ENCODE data around the gene SLC19A2. TPM values are rescaled to one million over a fixed set of nuclear protein-coding genes. Genes with fewer than 3 reads are reported as not detected.
"Not testable (repeated sequence)": the region's sequence is repeated elsewhere in the genome, so short reads cannot be mapped to it uniquely, and the experiment has no call there.

Gene SLC19A2, protein sequence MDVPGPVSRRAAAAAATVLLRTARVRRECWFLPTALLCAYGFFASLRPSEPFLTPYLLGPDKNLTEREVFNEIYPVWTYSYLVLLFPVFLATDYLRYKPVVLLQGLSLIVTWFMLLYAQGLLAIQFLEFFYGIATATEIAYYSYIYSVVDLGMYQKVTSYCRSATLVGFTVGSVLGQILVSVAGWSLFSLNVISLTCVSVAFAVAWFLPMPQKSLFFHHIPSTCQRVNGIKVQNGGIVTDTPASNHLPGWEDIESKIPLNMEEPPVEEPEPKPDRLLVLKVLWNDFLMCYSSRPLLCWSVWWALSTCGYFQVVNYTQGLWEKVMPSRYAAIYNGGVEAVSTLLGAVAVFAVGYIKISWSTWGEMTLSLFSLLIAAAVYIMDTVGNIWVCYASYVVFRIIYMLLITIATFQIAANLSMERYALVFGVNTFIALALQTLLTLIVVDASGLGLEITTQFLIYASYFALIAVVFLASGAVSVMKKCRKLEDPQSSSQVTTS
- total RNA-seq = 4.1 TPM

DNA sequence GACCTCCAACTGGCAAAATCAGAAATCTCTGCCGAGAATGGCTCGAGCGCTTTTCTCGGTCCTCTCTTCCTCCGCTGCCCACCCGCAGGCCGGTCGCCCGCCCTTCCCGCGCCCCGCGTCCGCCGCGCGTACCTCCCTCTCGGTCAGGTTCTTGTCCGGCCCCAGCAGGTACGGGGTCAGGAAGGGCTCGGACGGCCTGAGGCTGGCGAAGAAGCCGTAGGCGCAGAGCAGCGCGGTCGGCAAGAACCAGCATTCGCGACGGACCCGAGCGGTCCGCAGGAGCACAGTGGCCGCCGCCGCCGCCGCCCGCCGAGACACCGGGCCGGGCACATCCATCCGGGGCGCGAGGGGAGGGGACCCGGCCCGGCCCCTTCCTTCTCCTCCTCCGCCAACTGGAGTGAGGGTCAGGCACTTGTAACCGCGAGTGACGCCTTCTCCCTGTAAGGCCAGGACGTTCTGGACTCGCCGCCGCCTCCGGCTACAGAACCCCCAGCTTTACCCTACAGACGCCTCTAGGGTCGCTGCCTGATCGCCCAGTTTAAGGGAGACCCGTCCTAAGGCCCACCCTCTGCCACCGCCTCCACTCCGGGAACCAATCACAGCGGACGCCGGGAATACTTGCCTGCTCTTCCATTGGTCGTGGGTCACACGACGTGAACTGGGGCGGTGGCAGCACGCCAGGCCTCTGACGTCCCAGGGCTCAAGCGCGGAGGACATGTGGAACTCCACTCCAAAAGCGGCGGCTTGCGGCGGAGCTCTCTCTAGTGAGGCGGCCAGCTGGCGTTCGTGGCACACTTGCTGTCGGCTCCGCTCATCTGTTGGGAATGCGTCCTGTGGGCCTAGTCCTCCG is at the start of gene SLC19A2:
TSS of gene SLC19A2 (minus strand) at position 514 of the 850 bp plus-strand sequence. CDS start at position 336, 178 bp downstream.
- ATAC-seq = peak; percentile 99

DNA sequence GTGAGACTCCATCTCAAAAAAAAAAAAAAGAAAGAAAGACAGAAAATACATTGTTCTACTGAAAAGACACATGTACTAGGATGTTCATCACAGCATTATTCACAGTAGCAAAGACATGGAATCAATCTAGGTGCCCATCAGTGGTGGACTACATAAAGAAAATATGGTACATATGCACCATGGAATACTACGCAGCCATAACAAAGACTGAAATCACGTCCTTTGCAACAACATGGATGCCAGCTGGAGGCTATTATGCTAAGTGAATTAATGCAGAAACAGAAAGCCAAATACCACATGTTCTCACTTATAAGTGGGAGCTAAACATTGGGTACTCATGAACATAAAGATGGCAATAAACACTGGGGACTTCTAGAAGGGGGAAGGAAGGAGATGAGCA is 48.9 kb upstream of the SLC19A2 start:
- no peak for ATAC-seq

DNA sequence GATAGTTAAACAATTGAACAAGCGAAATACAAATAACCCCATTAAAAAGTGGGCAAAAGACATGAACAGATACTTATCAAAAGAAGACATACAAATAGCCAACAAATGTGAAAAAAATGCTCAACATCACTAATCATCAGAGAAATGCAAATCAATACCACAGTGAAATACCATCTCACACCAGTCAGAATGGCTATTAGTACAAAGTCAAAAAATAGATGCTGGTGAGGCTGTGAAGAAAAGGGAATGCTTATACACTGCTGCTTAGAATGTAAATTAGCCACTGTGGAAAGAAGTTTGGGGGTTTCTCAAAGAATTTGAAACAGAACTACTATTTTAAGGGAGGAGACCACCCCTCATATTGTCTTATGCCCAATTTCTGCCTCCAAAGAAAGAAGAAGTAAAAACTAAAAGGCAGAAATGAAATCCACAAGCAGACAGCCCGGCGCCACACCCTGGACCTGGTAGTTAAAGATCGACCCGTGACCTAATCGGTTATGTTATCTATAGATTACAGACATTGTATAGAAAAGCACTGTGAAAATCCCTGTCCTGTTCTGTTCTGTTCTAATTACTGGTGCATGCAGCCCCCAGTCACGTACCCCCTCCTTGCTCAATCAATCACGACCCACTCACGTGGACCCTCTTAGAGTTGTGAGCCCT is 47.9 kb upstream of the SLC19A2 start:
- not testable (repeated sequence) for ATAC-seq

DNA sequence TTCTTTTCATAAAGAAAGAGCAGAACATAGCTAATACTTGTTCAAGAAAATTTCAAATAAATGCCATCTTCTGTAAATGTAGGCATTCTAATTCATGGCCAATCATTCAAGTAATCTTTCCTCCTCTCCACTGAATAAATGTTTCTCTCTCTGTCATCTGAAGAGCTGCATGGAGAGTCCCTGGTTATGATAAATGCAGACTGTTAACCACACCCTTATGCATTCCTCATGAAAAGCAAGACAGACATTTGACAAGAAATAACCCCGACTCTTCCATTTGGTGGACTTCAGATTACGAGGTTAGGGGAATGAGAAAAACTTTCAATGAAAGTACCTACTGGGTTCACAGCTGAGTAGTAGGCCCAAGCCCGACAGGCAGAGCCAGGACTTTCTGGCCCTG is 44.7 kb upstream of the SLC19A2 start:
- no peak for ATAC-seq

DNA sequence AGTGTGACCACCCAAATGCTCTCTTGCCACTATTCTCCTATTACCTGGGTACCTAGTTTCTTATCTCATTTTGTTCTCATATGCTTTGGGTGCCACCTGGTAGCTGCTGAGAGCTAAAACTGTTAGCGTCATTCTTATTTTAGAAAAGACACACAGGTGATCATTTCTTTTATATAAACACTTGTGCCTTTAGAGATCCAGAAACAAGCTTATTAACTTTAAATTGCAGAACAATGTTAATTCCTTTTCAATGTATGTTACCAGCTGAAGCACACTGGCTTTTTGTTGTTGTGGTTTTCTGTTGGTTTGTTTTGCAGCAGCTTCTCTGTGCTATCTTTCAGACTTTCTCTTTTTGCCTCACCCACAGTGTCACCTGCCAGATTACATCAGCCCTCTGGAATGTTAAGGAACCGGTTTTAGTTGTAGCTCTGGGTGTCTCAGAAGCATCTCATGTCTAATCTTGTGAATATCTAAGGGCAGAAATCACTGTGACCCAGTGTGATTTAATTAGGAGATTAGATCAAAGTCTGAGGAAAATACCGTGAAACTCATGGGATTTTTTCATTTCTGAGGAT is 43.4 kb upstream of the SLC19A2 start:
- peak; percentile 96 for ATAC-seq

DNA sequence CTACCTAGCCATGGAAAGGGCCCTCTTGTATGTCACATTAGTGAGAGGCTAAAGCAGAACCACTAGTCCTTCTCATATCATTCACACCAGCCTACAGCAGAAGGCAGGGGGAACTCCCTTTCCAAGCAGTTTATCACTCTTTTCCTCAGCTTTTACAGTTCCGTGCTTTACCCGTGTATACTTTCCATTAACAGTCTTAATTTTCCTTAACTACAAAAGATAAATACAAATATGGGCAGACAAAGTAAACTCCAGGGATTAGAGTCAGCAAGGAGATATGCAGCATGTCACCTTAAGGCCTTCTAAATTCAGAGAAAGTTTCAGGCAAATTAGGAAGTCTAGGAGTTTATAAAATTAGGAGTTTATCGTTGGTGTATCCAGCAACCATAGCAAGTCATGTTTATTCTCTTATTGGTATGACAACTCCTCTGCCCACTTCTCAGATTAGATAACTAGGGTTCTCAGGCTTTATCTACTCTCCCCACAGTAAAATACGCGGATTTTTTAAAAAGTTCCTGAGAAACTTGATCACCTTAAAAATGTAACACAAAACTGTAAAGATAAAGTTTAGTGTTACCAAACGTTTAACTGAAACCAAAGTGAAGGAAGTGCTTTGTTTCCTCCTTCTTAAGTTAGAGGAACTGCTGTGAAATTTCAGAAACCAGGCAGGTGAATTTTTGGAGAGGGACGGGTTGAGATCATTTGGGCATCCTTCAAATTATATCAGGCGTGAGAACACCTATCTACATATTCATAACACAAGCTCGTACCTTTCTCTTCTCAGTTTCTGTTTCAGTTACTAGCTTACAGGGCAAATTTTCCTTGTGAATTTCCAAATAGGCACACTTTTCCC is 42.7 kb upstream of the SLC19A2 start:
- ATAC-seq = no peak

DNA sequence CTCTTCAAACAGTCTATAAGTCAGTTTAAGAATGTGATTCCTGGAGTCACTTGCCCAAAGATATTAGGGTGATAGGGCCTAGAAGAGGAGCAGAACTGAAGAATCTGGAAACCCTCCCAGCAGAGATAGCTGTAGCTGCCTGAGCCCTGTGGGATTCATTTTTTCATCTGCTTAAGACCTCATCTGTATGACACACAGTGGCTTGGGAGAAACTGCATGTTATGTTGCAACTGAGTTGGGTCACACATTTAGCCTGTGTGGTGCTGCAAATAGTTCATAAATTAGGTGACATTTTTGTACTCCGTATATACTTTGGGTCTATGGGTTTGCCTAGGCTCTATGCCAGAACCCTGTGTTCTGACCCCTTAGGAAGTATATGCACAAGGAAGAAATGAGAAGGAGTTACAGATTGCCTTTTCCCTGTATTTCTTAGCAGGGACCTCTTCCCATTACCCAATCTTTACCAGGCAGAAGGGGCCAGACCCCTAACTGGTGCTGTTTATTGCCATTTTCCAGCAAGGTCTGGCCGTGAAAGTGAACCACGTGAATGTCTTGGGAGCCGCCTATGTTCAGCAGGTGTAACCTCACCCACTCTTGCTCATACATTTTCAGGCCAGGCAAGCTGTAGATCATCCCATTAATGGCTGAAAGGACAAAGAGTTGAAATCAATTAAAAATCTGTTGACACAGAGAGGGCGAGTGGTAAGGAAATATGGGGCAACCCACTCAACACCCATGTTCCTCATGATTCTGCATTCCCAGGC is 41.9 kb upstream of the SLC19A2 start:
- ATAC-seq = peak; percentile 78

DNA sequence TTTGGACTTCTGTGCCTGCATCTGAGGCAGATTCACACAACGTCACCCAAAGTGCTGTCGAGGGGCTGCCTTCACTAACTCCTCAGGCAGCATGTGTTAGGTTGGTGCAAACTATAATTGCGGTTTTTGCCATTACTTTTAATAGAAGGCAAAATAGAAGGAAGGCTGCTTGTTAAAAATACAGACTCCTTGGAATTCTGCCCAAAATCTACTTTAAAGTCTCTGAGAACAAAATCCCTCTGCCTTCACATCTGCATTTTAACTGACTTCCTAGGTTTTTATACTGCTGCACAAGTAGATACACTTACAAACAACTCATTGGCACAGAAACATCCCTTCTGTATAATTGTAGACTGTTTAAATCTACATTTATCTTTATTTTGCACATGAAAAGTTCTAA is 41.3 kb upstream of the SLC19A2 start:
- ATAC-seq = no peak

DNA sequence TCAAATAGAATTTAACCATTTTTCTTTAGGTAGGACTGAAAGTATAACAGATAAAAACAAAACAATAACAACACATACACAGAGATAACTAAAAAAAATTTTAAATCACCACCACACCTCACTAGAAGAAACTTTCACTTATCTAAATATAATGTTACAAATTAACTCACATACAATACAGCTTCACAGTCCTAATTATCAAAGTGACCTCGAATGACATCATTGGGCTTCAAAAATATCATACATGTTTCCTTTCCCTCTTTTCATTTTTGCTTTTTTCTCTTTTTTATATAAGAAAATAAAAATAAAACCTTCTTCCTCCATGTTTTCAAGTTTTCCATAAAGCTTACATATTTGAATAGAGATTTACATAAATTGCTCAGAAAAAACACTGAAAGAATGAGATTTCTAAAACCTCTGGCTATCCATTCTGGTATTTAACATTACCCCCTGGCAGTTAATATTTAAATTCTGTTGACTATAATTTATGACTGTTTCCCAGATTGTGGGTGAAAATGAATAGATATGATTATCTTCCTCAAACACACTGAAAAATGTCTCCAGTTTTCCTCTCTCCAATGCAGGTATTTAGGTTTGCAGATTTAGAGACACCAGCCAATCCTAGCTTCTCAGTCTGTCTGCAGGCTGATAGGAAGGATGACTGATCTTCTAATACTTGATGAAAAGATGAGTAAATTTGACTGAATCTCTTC is 40.5 kb upstream of the SLC19A2 start:
- no peak for ATAC-seq

DNA sequence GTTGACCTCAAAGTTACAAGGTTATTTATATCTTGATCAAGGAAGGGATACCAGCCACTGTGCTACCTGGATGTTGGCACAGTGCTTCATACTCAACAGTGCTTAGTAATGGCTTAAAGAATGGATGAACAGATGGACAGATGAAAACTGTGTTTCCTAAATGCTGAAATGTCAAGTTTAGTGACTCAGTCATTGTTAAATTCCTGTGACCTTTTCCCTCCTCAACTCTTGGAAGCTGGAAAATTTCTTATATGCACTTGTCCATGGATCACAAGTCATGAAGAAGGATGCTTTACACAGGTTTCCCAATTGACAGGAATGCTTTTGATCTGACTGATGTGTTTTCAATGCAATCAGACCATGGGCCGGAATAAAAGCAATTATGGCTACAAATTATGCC is 39.6 kb upstream of the SLC19A2 start:
- ATAC-seq = no peak

DNA sequence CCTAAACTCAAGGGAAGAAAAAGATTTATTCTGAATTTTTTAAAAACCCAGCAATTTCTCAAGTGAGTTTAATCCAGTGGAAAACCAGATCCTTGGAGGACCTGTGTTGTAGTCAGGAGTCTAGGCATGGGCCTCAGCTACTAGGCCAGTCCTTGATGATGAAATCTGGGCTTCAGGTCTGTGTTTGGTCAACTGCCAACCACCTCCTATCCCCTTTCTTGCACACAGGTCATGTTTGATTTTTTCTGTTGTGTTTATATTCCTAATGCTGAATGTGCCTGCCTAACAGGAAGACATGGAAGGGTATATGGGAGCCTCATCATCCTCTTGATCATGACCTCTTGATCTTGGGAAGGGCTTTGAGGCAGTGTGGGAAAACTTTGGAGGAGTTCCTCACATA is 38.2 kb upstream of the SLC19A2 start:
- no peak for ATAC-seq

DNA sequence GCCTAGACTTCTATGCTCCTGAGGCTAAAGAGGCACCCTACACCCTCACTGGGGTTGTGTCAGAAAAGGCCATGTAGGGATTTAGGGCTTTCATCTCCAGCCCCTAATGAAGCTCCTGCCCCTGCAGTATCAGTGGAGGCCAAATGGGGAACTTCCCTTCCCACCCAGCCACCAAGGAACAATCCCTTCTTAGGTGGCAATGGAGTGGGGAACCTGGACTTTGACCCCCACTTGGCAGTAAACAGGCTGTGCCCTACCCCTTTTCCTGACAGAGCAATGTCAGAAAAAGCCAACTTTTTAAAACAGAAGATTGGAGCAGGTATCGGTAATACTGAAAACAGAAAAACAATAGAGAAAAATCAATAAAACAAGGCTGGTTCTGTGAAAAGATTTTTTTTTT is 35.5 kb upstream of the SLC19A2 start:
- no peak for ATAC-seq

DNA sequence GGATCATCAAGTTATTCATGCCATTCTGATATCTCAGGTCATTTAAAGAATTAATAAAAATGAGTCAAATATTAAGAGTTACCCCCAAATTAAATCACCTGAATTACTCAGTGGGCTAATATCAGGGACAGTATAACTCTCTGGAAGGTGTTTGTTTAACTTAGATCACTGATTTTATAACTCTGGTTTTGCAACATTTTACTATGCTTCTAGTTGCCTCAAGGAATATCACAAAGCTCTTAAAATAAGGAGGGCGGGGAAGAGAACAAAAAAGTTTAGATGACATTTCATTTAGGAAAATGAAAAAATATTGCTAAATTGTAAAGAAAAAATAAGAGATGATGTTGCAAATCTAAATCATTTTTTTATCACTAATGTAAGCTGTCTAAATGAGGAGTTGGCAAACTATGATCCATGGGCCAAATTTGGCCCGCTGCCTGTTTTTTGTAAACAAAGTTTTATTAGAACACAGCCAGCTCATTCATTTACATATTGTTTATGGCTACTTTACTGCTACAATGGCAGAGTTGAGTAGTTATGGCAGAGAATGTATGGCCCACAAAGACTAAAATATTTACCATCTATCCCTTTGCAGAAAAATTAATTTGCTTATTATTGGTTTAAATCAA is 31.9 kb upstream of the SLC19A2 start:
- ATAC-seq = no peak

DNA sequence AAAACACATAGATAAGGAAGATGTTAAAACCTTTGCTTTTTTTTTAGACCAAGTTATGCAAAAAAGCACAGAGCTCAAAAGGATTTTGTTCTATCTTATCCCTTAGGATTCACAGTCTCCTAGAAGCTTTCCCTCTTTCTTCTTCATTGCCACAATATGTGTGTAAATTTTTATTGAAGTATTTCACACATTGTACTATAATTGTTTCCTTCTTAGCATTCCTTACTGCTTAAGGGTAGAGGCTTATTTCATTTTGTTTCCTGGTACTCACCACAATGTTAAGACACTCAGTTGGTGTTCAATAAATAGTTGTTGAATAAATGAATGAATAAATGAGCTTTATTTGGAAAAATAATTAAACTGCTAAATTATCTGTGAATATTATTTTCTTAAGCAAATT is 29.9 kb upstream of the SLC19A2 start:
- ATAC-seq = no peak

DNA sequence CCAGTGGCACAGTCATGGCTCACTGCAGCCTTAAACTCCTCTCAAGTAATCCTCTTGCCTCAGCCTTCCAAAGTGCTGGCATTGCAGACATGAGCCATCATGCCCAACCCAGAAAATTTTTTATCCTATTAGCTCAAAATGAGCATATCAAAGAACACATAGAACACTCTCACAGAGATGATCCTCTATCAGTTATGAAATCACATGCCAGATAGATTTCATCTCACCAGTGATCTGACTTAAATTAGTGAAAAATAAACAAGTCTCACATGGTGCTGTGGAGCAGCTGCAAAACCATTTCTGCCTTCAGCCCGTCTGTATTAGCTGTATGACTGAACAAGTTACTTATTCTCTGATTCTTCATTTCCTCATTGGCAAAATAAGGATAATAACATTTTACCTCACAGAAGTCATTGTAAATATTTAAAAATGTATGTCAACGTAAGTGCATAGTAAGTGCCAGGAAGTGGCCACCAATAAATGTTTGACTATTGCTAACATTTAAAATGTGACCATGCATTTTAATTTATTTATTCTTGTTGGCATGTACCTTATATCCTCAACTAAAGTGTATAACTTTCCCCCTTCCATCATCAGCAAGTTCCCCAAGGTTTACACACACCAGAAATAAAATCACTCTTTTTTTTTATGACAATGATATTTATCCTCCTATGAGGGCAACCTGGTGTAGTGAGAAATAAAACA is 29.0 kb upstream of the SLC19A2 start:
- no peak for ATAC-seq

DNA sequence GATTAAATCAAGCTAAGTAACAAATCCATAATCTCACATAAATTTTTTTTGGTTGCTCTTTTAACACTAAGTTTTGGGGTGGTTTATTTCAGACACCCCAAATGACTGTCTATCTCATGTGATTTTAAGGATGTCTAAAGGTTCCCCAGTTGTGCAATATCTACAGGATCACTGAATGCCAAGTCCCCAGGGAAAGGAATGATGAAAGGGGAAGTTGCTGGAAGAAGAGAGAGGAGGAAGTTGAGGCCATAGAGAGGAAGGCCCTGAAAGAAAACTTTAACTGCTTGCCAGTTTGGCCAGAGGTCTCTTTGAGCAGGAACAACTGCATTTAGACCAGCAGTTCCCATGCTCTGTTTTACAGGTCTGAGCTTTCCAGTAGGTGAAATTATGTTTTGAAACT is 27.5 kb upstream of the SLC19A2 start:
- ATAC-seq = no peak

DNA sequence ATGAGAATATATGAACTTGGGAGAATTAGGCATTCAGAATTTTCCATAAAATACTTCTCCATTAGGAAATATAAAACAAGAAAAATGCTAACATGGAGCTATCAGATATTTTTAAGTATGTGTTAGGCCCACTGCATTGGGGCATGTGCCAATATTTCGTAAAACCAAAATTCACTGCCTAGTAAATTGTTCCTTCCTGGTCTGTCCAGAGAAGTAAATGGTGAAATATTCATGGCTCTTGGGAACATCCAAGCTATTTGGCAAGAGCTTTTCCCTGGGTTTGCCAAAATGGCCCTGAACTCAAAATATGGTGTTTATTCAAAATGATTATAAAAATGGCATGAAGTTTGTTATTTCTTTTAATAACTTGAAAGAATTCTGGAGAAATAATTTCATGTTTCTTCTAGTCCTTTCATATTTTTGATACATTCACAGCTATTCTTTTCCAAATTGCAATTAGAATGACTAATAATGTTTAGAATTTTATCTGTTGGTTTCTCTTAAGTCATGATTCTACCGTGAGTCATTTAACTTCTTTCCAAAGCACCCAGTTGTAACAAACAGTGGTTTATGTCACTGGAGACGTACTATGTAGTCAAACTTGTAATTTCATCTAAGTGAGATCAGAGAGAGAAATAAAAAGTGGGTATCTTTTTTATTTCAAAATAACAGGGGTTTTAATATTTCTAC is 25.7 kb upstream of the SLC19A2 start:
- peak; percentile 86 for ATAC-seq

DNA sequence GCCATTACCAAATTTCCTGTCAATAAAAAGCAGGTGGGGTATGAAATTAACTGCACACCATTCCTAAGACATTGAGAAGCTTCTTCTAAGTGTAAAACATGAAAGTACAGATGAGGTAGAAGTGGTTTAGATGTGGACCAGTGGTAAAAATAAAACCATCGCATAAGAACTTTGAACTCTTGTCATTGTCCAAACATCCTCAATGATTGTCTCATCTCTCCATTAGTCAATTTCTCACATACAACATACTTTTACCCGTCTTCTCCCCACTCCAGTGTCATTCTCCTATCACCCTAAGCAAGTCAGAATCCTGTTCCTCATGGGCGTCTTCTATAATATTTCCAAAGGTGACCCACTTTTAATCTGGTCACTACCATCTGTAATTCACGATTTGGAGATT is 24.3 kb upstream of the SLC19A2 start:
- ATAC-seq = no peak

Measured in esophagus mucosa (tissue), 1 donor.